ENCODE results near the gene GAD1.

Gene GAD1

DNA sequence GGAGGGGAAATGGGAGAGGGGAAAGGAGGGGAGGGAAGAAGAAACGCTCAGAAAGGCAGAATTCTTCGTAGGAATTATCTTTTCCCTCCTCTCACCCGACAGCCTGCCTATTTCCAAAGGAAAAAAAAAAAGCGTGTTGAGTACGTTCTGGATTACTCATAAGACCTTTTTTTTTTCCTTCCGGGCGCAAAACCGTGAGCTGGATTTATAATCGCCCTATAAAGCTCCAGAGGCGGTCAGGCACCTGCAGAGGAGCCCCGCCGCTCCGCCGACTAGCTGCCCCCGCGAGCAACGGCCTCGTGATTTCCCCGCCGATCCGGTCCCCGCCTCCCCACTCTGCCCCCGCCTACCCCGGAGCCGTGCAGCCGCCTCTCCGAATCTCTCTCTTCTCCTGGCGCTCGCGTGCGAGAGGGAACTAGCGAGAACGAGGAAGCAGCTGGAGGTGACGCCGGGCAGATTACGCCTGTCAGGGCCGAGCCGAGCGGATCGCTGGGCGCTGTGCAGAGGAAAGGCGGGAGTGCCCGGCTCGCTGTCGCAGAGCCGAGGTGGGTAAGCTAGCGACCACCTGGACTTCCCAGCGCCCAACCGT is at the start of gene GAD1:
TSS of gene GAD1 (plus strand) at position 384 of the 589 bp plus-strand sequence. CDS start 1,705 bp downstream, outside the sequence.
- TF ChIP-seq GATA3 (IDR thresholded peaks at IDR 0.05; ENCODE audit: low read depth, low read length) (no peak), GATA2 (IDR thresholded peaks at IDR 0.05; ENCODE audit: low read depth, low read length) (no peak)

DNA sequence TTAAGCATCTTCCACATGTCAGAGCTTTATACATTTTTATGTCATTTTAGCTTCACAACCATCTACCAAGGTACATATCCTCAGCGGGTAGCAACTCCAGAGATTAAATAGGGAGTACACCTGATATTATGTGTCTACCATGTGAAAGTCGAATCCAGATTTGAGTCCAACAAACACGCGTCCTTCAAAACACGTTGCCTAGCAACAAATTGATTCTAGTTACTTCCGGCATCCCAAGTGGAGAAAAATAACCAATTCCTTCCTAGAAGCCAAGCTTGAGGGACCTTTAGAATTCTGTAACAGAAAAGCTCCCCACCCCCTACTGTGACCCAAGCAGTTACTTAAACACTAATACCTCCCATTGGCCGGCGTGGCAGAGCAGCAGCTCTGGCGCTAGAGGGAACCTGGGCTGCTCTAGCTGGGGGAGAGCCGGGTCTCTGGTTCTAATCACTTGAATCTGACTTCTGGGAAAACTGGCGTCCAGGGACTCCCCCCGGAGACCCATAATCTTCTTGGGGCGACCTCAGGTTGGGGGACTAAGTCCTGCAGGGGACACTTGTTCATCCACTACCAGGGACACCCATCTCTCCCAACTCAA is 46.6 kb upstream of the GAD1 start, which contains the start of gene ERICH2:
TSS of gene ERICH2 (plus strand) at position 371 of the 598 bp plus-strand sequence. CDS start 304 bp downstream, outside the sequence.
- TF ChIP-seq GATA2 (IDR thresholded peaks at IDR 0.05; ENCODE audit: low read depth, low read length) (no peak), GATA3 (IDR thresholded peaks at IDR 0.05; ENCODE audit: low read depth, low read length) (no peak)

DNA sequence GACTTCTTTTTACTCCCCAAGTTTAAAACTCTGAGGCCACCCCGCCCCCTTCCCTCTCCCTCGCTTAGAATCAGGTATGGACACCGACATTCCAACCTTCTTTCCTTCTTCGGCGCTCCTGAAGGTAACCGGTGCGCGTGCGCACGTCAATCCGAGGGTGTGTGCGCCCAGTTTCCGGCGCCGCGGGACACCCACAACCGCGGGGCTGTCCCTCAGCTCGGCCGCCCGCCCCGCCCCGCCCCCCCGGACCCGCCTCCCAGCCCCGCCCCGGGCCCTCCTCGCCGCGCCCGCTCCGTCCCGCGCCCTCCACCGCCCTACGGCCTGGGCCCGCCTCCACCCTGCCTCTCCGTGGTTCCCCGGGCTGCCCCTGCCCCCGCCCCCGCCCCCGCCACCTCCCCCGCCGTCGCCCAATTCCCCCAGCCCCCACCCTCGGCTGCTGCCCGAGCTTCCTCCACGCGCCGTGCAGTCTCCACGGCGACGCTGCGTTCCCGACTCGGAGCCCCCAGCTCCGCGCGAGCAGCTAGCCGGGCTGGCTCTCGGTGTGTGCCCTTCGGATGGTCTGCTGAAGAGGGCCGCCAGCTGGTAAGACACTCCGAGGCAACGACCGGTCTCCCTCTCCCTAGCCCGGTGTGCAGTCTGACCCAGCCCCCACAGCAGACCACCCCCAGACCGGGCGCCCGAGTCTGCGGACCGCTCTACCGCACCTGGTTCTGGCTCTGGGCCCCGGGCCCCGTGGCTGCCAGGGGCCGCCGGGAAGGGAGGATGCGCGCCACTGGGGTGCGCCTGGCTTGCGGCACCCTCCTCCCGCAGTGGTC is 45.9 kb upstream of the GAD1 start:
- TF ChIP-seq GATA3 (IDR thresholded peaks at IDR 0.05; ENCODE audit: low read depth, low read length), result no peak

DNA sequence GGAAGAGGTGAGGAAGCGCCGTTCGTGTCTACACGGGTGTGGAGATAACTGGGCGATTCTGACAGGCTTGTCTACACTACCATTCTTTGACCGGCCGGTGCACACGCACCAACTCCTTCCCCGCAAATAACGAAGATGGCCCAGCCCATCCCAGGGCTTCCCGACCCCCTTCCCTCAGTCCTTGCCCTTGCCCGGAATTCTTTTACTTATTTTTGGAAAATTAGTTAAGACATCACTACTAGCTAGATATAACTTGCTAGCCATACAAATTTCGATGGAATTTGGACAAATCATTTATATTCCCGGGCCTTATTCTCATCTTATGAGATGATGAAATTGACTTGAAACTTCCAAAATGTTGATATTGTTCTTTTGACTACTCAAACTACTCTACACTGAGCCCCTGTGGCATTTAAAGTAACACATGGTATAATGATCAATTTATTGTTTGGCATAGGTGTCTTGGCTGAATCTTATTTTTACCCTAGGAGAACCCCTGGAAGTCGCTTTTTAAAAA is 45.2 kb upstream of the GAD1 start:
- TF ChIP-seq GATA2 (IDR thresholded peaks at IDR 0.05; ENCODE audit: low read depth, low read length) (no peak), GATA3 (IDR thresholded peaks at IDR 0.05; ENCODE audit: low read depth, low read length) (no peak)

DNA sequence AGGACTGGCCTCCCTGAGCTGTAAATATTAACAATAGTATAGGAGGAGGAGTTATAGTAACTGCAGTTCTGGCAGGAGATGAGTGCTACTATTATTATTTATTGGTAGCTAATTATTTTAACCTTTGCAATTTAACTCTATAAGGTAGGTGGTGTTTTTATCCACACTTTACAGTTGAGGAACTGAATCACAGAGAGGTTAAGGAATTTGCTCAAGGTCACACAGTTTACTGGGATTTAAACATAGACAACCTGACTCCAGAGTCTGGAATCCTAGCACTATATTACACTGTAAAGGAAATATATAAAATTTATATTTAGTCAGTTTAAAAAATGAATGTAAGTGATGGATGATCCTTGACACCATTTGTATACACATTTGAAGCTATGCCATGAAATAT is 44.4 kb upstream of the GAD1 start:
- TF ChIP-seq GATA3 (IDR thresholded peaks at IDR 0.05; ENCODE audit: low read depth, low read length), result no peak
- TF ChIP-seq GATA2 (IDR thresholded peaks at IDR 0.05; ENCODE audit: low read depth, low read length), result no peak

DNA sequence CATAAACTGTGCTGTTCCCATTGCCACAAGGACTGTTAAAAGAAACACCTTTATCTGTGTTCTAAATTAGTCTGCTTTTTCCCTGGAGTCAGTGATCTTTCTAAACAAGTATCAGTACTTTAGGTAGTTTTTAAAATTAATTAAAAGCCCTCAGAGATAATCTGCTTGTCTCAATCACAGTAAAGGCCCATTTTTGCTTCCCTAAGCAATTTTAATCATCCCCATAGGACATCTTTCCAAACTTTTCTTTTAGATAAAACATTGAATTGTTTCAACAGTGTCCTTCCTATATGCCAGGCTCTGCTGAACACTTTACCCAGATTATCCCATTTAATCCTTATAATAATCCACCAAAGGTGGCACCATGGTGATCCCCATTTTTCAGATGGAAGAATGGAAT is 42.6 kb upstream of the GAD1 start:
- no peak for TF ChIP-seq GATA2 (IDR thresholded peaks at IDR 0.05; ENCODE audit: low read depth, low read length)
- TF ChIP-seq GATA3 (IDR thresholded peaks at IDR 0.05; ENCODE audit: low read depth, low read length), result no peak

DNA sequence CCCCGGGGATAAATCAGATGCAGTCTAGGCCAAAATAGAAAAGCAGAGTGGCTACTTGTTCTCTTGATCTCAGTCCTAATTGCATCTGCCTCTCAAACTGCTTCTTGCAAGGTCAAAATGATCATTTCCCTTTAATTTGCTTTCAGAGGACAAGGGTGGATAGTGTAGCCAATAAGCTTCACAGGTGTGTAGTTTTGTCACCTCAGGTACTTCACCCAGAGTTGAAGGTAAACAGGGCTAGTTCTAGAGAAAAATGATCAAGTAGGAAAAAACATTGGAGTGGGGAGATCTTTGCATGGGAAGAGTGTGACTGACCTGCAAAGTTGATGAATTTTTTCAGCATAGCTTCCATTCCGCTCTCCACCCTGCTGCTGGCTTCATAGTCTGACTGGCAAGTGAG is 37.8 kb upstream of the GAD1 start:
- no peak for TF ChIP-seq GATA3 (IDR thresholded peaks at IDR 0.05; ENCODE audit: low read depth, low read length)
- no peak for TF ChIP-seq GATA2 (IDR thresholded peaks at IDR 0.05; ENCODE audit: low read depth, low read length)

DNA sequence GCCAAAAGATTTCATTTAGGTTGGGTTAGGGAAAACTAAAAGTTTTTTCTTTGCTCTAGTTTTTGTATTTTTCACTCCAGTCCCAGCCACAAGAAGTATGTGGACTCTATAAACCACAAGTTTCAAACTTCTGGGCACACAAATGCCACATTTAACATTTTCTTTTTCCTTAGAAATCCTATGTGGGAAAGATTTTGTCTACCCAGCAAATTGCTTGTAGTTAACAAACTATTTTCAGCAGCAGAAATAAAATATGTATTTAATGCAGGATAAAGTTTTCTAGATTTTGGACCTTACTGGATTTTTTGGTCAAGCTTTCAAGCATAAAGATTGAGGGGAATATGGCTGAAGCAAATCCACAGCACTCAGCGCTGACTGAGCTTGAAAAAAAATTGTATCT is 37.4 kb upstream of the GAD1 start:
- no peak for TF ChIP-seq GATA3 (IDR thresholded peaks at IDR 0.05; ENCODE audit: low read depth, low read length)
- TF ChIP-seq GATA2 (IDR thresholded peaks at IDR 0.05; ENCODE audit: low read depth, low read length), result no peak

DNA sequence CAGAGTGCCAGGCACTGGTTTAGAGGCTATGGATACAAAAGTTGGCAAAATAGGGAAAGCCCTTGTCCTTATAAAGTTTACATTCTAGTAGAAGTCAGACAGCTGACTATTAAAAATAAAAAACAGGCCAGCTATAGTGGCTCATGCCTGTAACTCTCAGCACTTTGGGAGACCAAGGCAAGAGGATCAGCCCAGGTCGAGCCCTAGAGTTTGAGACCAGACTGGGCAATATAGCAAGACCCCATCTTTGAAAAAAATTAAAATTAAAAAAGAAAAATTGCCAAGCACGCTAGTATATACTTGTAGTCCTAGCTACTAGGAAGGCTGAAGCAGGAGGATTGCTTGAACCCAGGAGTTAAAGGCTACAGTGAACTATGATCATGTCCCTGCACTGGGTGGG is 34.0 kb upstream of the GAD1 start:
- TF ChIP-seq GATA3 (IDR thresholded peaks at IDR 0.05; ENCODE audit: low read depth, low read length) (no peak), GATA2 (IDR thresholded peaks at IDR 0.05; ENCODE audit: low read depth, low read length) (no peak)

DNA sequence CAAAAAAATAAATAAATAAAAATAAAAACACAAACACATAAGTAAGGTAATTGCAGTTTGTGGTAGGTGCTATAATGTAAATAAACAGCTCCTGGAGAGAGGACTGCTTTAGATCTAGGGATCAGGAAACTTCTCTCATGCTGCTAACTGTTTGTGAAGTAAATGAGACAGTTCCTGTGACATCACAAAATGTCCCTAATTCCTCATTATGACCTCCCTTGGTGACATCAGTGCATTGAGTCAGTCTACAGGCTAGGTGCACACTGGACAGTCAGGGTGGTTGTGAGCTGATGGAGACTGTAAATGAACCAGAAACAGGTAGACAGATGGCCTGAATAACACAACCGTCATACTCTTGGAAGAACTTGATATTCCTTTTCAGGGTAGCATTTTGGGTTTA is 33.1 kb upstream of the GAD1 start:
- TF ChIP-seq GATA2 (IDR thresholded peaks at IDR 0.05; ENCODE audit: low read depth, low read length), result no peak
- TF ChIP-seq GATA3 (IDR thresholded peaks at IDR 0.05; ENCODE audit: low read depth, low read length), result no peak

DNA sequence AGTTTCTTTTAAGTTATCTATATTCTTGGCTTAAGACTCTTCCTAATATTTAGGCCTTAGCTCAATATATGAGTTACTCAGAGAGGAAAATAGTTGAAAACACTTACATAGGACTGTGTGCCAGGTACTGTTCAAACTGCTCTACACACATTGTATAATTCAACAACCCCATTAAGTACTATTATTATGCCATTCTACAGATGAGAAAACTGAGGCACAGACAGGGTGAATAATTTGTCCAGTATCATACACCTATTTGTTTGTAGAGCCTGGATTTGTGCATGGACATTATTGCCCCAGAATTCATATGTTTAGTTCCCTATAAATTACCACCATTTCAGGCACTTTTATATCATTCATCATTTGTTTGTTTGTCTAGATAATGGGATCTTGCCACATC is 17.7 kb upstream of the GAD1 start:
- TF ChIP-seq GATA3 (IDR thresholded peaks at IDR 0.05; ENCODE audit: low read depth, low read length), result no peak
- no peak for TF ChIP-seq GATA2 (IDR thresholded peaks at IDR 0.05; ENCODE audit: low read depth, low read length)

DNA sequence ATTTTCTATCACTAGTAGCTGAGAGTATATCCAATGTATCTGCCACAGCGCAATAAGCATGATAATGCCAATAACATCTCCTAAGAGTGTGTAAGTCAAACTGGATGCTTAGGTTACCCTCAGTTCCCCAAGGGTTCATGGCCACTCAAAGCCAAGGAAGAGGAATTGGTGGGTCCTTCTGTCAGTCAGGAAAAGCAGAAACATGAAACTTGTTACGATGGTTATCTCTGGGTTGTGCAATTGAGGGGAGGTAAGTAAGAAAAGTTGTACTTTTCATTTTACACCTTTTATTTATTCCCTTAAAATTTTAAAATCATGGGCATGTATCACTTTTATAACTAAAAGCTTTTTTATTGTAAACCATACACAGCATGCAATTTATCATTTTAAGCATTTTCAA is 10.1 kb upstream of the GAD1 start:
- no peak for TF ChIP-seq GATA3 (IDR thresholded peaks at IDR 0.05; ENCODE audit: low read depth, low read length)
- TF ChIP-seq GATA2 (IDR thresholded peaks at IDR 0.05; ENCODE audit: low read depth, low read length), result no peak

DNA sequence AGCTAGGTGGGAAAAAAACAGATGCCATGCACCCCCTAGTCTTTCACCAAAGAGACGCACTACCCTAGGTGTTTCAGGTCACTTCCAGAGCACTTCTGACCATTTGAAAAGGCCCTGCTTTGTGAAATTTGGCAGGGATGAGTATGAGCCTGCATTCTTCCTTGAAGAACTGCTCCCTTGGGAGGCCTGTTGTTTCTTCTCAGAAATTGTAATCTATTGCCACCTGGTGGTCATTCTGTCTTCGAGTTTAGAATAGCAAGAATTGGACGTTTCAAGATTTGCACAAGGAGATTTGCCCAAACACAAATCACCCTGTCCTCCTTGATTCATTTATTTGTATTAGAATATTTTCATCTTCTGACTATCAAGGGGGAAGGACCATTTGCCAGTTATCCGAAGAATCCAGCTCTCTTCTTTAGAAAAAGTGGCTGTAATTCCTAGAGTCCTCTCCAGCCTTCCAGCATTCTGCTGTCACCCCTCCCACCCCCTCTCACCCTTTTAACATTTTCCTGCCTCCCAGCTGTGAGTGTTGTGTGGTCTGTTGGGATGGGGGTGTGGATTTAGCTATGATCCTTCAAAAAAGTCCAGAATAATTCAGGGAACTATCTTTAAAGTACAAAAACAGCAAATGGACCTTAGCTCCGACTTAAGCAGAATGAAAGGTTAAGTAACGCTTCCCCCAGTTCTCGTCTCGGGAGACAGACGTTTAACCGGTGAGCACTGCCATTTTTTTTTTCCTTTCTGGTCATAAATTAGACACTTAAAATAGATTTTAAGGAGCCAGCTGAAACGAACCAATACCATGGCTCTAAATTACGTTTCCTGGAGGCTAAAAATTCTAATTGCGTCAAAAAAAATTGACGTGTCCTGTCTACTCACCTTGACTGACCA is 3.7 kb upstream of the GAD1 start:
- TF ChIP-seq GATA2 (IDR thresholded peaks at IDR 0.05; ENCODE audit: low read depth, low read length), result no peak
- no peak for TF ChIP-seq GATA3 (IDR thresholded peaks at IDR 0.05; ENCODE audit: low read depth, low read length)
